ENCODE results near the gene FGF14. TPM values are rescaled to one million over a fixed set of nuclear protein-coding genes. Genes with fewer than 3 reads are reported as not detected.

The FGF14 gene
- total RNA-seq, 4 donors from 2014 or later = under 0.01 to 2.4 (median 0.99) TPM

DNA sequence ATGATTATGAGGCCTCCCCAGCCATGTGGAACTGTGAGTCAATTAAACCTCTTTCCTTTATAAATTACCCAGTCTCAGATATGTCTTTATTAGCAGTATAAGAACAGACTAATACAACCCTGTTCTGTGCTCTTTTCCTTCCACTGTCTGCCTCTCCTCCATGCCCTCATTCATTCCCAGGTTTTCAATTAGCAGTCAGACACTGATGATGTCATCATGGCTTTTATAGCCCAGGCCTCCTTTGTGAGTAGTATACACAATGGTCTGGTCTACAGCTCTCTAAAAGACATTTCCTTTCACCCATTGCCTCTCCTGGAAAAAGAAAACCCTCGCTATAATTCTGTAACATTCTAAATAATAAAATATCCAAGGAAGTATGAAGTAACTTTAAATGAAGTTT lies 25.5 kb downstream of the FGF14 start:
- intact Hi-C loops (cut with DNase I; ENCODE audit: low total_unique reads) = no loop called here
- no peak for DNase-seq
- Histone ChIP-seq H3K4me1 (no peaks in the 10 kb centered on the region), H3K4me3 (no peak overlapping the region), H3K9me3 (no peaks in the 10 kb centered on the region), H3K27ac (no peak overlapping the region), H3K27me3 (no peaks in the 10 kb centered on the region), H3K36me3 (no peaks in the 10 kb centered on the region)
- in situ Hi-C loops (cut with MboI; ENCODE audit: low pct_ligation_motif_present in 1 of 4, low pct_unique_long_range_greater_than_20kb in 1 of 4, low sequenced_read_pairs in 3 of 4) = no loop called here
- no peak for TF ChIP-seq POLR2AphosphoS5 (IDR thresholded peaks at IDR 0.05)
- TF ChIP-seq, protein P1, sequence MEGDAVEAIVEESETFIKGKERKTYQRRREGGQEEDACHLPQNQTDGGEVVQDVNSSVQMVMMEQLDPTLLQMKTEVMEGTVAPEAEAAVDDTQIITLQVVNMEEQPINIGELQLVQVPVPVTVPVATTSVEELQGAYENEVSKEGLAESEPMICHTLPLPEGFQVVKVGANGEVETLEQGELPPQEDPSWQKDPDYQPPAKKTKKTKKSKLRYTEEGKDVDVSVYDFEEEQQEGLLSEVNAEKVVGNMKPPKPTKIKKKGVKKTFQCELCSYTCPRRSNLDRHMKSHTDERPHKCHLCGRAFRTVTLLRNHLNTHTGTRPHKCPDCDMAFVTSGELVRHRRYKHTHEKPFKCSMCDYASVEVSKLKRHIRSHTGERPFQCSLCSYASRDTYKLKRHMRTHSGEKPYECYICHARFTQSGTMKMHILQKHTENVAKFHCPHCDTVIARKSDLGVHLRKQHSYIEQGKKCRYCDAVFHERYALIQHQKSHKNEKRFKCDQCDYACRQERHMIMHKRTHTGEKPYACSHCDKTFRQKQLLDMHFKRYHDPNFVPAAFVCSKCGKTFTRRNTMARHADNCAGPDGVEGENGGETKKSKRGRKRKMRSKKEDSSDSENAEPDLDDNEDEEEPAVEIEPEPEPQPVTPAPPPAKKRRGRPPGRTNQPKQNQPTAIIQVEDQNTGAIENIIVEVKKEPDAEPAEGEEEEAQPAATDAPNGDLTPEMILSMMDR (IDR thresholded peaks at IDR 0.05) = no peak
- no peak for TF ChIP-seq POLR2A (IDR thresholded peaks at IDR 0.05)
- no peak for TF ChIP-seq EP300 (IDR thresholded peaks at IDR 0.05; ENCODE audit: low read depth)
- 73 to 100% methylated on average over 1 of the region's 1 CpG for WGBS, 2 donors (ENCODE audit: low coverage in 1 of 2)

DNA sequence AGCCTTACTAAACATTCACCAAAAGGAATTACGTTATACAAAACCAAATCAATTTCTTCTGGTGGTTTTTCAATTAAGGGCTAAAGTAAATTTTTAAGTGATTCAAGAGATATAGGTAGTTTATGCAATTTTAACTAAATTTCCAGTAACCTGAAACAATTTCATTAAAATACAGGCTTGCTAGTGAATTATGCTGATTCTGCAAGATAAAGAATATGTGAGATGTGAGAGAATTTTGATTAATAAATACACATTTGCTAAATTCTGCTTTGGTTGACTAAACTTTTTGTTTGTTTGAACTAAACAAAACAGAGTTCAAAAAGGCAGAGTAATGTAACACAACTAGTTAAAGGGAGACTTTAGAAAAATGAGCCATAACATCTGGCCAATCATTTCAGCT lies 27.1 kb downstream of the FGF14 start:
- WGBS, 2 donors (ENCODE audit: low coverage in 1 of 2) = 71 to 80% methylated on average over 1 of the region's 1 CpG
- H3K27ac ChIP-seq = no peak overlapping the region
- H3K4me3 ChIP-seq = no peak overlapping the region
- H3K27me3 ChIP-seq = no peaks in the 10 kb centered on the region
- no peaks in the 10 kb centered on the region for H3K9me3 ChIP-seq
- intact Hi-C loops (cut with DNase I; ENCODE audit: low total_unique reads) (no loop called here), in situ Hi-C loops (cut with MboI; ENCODE audit: low pct_ligation_motif_present in 1 of 4, low pct_unique_long_range_greater_than_20kb in 1 of 4, low sequenced_read_pairs in 3 of 4) (no loop called here)
- TF ChIP-seq POLR2AphosphoS5 (IDR thresholded peaks at IDR 0.05) (no peak), POLR2A (IDR thresholded peaks at IDR 0.05) (no peak), EP300 (IDR thresholded peaks at IDR 0.05; ENCODE audit: low read depth) (no peak)
- TF ChIP-seq, protein P1 (IDR thresholded peaks at IDR 0.05) = no peak
- no peaks in the 10 kb centered on the region for H3K36me3 ChIP-seq
- no peak for DNase-seq
- no peaks in the 10 kb centered on the region for H3K4me1 ChIP-seq

DNA sequence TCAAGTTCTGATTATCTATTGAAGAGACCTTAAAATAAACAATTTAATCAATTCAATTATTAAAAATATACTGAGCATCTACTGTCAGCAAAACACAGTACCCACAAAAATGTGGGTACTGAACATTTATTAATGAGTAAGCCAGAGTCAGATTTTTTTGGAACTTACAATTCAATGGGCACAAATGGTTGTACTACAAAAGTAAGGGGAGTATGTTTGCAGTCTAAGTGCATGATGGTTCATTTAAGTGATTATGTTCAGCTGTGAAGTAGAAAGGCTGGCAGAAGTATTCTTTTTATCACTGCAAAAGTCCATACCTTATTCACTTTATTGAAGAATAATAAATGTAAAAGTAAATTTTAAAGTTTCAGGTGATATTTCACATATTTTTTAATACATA lies 27.6 kb downstream of the FGF14 start:
- no peak overlapping the region for H3K27ac ChIP-seq
- no peaks in the 10 kb centered on the region for H3K36me3 ChIP-seq
- H3K27me3 ChIP-seq = no peaks in the 10 kb centered on the region
- no peak for DNase-seq
- in situ Hi-C loops (cut with MboI; ENCODE audit: low pct_ligation_motif_present in 1 of 4, low pct_unique_long_range_greater_than_20kb in 1 of 4, low sequenced_read_pairs in 3 of 4) (no loop called here), intact Hi-C loops (cut with DNase I; ENCODE audit: low total_unique reads) (no loop called here)
- H3K4me1 ChIP-seq = no peaks in the 10 kb centered on the region
- H3K9me3 ChIP-seq = no peaks in the 10 kb centered on the region
- no peak overlapping the region for H3K4me3 ChIP-seq
- TF ChIP-seq POLR2AphosphoS5 (IDR thresholded peaks at IDR 0.05) (no peak), EP300 (IDR thresholded peaks at IDR 0.05; ENCODE audit: low read depth) (no peak)

DNA sequence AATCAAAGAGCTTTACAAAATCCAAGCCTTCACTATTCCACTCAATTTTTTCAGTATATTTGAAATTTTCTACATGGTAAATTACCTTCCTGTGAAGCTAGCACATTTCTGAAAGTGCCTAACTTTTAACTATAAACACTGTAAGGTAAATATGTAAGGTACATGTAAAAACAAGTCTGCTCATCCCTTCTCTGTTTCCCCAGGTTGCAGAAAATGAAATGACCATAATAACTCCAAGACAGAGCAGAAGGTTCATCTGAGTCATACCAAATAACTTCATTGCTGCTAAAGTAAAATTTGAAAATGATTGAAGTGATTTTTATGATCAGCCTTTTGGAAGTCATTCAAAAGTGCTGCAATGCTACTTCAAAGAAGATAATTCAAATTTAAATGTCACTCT lies 28.6 kb downstream of the FGF14 start:
- in situ Hi-C loops (cut with MboI; ENCODE audit: low pct_ligation_motif_present in 1 of 4, low pct_unique_long_range_greater_than_20kb in 1 of 4, low sequenced_read_pairs in 3 of 4) = no loop called here
- TF ChIP-seq POLR2AphosphoS5 (IDR thresholded peaks at IDR 0.05) (no peak), POLR2A (IDR thresholded peaks at IDR 0.05) (no peak), EP300 (IDR thresholded peaks at IDR 0.05; ENCODE audit: low read depth) (no peak)
- TF ChIP-seq, protein P1 (IDR thresholded peaks at IDR 0.05) = no peak
- Histone ChIP-seq H3K27ac (no peak overlapping the region), H3K4me3 (no peak overlapping the region), H3K9me3 (no peaks in the 10 kb centered on the region), H3K4me1 (no peaks in the 10 kb centered on the region), H3K36me3 (no peaks in the 10 kb centered on the region), H3K27me3 (no peaks in the 10 kb centered on the region)
- no peak for DNase-seq
- intact Hi-C loops (cut with DNase I; ENCODE audit: low total_unique reads) = no loop called here

DNA sequence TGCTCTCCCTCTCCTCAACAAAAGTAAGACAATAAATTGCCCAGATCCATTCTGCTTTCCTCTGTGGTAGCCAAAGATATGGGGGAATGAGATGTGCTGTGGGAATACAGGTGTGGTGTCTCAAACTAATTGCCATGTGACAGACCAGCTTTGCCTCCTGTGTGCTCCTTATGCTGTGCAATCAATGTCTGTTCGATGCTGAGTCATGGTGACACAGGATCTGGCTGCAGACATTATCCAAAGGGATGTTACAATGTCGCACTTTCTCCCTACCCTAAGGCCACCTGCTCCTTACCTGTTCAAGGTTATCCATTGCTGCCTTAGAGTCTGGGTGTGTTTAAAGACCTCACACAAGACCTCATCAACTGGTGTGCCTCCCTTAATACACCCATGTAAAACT lies 32.5 kb downstream of the FGF14 start:
- H3K4me3 ChIP-seq = no peak overlapping the region
- no peaks in the 10 kb centered on the region for H3K4me1 ChIP-seq
- no peaks in the 10 kb centered on the region for H3K36me3 ChIP-seq
- TF ChIP-seq, protein P1 (IDR thresholded peaks at IDR 0.05) = no peak
- TF ChIP-seq POLR2AphosphoS5 (IDR thresholded peaks at IDR 0.05) = no peak
- in situ Hi-C loops (cut with MboI; ENCODE audit: low pct_ligation_motif_present in 1 of 4, low pct_unique_long_range_greater_than_20kb in 1 of 4, low sequenced_read_pairs in 3 of 4) (no loop called here), intact Hi-C loops (cut with DNase I; ENCODE audit: low total_unique reads) (no loop called here)
- no peaks in the 10 kb centered on the region for H3K27me3 ChIP-seq
- no peak overlapping the region for H3K27ac ChIP-seq
- DNase-seq = no peak
- H3K9me3 ChIP-seq = no peaks in the 10 kb centered on the region
- WGBS, 2 donors (ENCODE audit: low coverage in 1 of 2) = 96% methylated on average over 2 of the region's 2 CpGs; no CpG with 5 or more reads in 1 of the 2 donors
